HepG2 (cell line): Measurements from ENCODE around the gene DVL3. TPM values are rescaled to one million over a fixed set of nuclear protein-coding genes. Genes with fewer than 3 reads are reported as not detected.
A peak's percentile ranks its signal among the peaks of the same experiment; 100 is the strongest.

ENCODE experiments used
- AHR ChIP-seq: IDR thresholded peaks from 2 replicates; pipeline ENCODE4 v1.6.1; 2018; ENCODE audit warnings: missing genetic modification reagents, missing compliant biosample characterization
- ARID4A ChIP-seq: sonication (generic); formaldehyde crosslinking; IDR thresholded peaks from 2 replicates; pipeline ENCODE4 v1.5.0; 2020; ENCODE audit warnings: mild to moderate bottlenecking, missing genetic modification reagents, borderline replicate concordance
- FOXA1 ChIP-seq, 2 experiments: fragments of 450-650 bp in 1 of 2; sonication (generic) in 1 of 2; formaldehyde crosslinking in 1 of 2; IDR thresholded peaks; 2 replicates each; pipeline versions ENCODE4 v1.4.0 to v1.6.1; 2016 to 2020; ENCODE audit warnings: missing genetic modification reagents in 1 of 2
- HNF4G ChIP-seq, 2 experiments: sonication (generic) in 1 of 2; formaldehyde crosslinking in 1 of 2; IDR thresholded peaks; 2 replicates each; pipeline versions ENCODE4 v1.4.0 to v1.6.1; 2011 to 2020; ENCODE audit warnings: borderline replicate concordance in 2 of 2, low read depth in 2 of 2, mild to moderate bottlenecking in 2 of 2, low read length in 1 of 2, missing genetic modification reagents in 1 of 2, moderate library complexity in 1 of 2
- KAT8 ChIP-seq: IDR thresholded peaks from 2 replicates; pipeline ENCODE4 v1.6.1; 2016; ENCODE audit warnings: missing genetic modification reagents, missing compliant biosample characterization
- KDM4B ChIP-seq: sonication (generic); formaldehyde crosslinking; IDR thresholded peaks from 2 replicates; pipeline ENCODE4 v1.4.0; 2020; ENCODE audit warnings: missing genetic modification reagents
- LCORL ChIP-seq, 2 experiments: fragments of 450-650 bp in 1 of 2; sonication (generic) in 1 of 2; formaldehyde crosslinking in 1 of 2; IDR thresholded peaks; 2 replicates each; pipeline versions ENCODE4 v1.5.0 to v1.6.1; 2017 to 2020; ENCODE audit warnings: antibody characterized with exemption in 1 of 2, missing genetic modification reagents in 1 of 2
- PPARG ChIP-seq: conservative IDR thresholded peaks from 2 replicates; pipeline ENCODE4 v1.6.1; 2016; ENCODE audit warnings: missing biosample characterization, missing genetic modification reagents
- RBFOX2 ChIP-seq: fragments of 200-400 bp; formaldehyde crosslinking; IDR thresholded peaks from 2 replicates; pipeline ENCODE4 v1.6.1; 2017; ENCODE audit warnings: low read depth, mild to moderate bottlenecking, low read length
- REL ChIP-seq: sonication (generic); formaldehyde crosslinking; conservative IDR thresholded peaks from 2 replicates; pipeline ENCODE4 v1.8.0; 2022; ENCODE audit warnings: mild to moderate bottlenecking, missing genetic modification reagents, moderate library complexity
- RXRB ChIP-seq: IDR thresholded peaks from 2 replicates; pipeline ENCODE4 v1.6.1; 2016; ENCODE audit warnings: borderline replicate concordance, missing genetic modification reagents, missing compliant biosample characterization
- SAP130 ChIP-seq: IDR thresholded peaks from 2 replicates; pipeline ENCODE4 v1.6.1; 2016; ENCODE audit warnings: low read depth
- ZC3H13 ChIP-seq: sonication (generic); formaldehyde crosslinking; IDR thresholded peaks from 2 replicates; pipeline ENCODE4 v1.8.1; 2023; ENCODE audit warnings: mild to moderate bottlenecking, missing genetic modification reagents, moderate library complexity
- ZC3H4 ChIP-seq: sonication (generic); formaldehyde crosslinking; IDR thresholded peaks from 2 replicates; pipeline ENCODE4 v1.4.0; 2020; ENCODE audit warnings: missing genetic modification reagents, borderline replicate concordance
- ZMYM2 ChIP-seq: sonication (generic); formaldehyde crosslinking; IDR thresholded peaks from 2 replicates; pipeline ENCODE4 v1.8.0; 2022; ENCODE audit warnings: mild to moderate bottlenecking, missing genetic modification reagents
- ZNF337 ChIP-seq: sonication (generic); formaldehyde crosslinking; IDR thresholded peaks from 2 replicates; pipeline ENCODE4 v1.5.1; 2020; ENCODE audit warnings: missing genetic modification reagents, low read depth, mild to moderate bottlenecking, borderline replicate concordance
- ZNF350 ChIP-seq: sonication (generic); formaldehyde crosslinking; IDR thresholded peaks from 2 replicates; pipeline ENCODE4 v1.4.0; 2020; ENCODE audit warnings: mild to moderate bottlenecking, low read depth, missing genetic modification reagents, borderline replicate concordance
- ZNF703 ChIP-seq: sonication (generic); formaldehyde crosslinking; IDR thresholded peaks from 2 replicates; pipeline ENCODE4 v1.5.1; 2020; ENCODE audit warnings: missing genetic modification reagents, mild to moderate bottlenecking, moderate library complexity, borderline replicate concordance
- ZNF772 ChIP-seq: sonication (generic); formaldehyde crosslinking; IDR thresholded peaks from 2 replicates; pipeline ENCODE4 v1.5.0; 2020; ENCODE audit warnings: mild to moderate bottlenecking, missing genetic modification reagents
- polyA plus RNA-seq, 8 experiments: library from polyadenylated mRNA; depleted of rRNA in 3 of 8; stranded (reverse) in 7 of 8; unstranded in 1 of 8; fragments of >200 nt; fragmentation: Illumina TruSeq in 4 of 8; extraction: Trizol in 4 of 8; gene quantifications; 2 replicates each; pipeline versions ENCODE4 v1.2.1 to v1.2.3, GENCODE V29; 2011 to 2016; ENCODE audit warnings: low read depth in 4 of 8, missing spikeins in 1 of 8, mixed read lengths in 1 of 8; ENCODE audit not compliant: insufficient read depth in 1 of 8
- total RNA-seq, 5 experiments: library from RNA; depleted of rRNA; stranded (reverse); fragments of >200 nt; fragmentation: Illumina TruSeq; extraction: Trizol; gene quantifications; 2 replicates each; pipeline ENCODE4 v1.2.3, GENCODE V29; 2016; ENCODE audit warnings: low read depth in 1 of 5
- TF ChIP-seq, protein P1 (sequence below): IDR thresholded peaks from 2 replicates; pipeline ENCODE4 v1.6.1; 2016; ENCODE audit warnings: mild to moderate bottlenecking, missing biosample characterization, missing genetic modification reagents
- TF ChIP-seq, protein P2 (sequence below): sonication (generic); formaldehyde crosslinking; IDR thresholded peaks from 2 replicates; pipeline ENCODE4 v1.5.0; 2020; ENCODE audit warnings: missing genetic modification reagents

The DVL3 gene
- total and polyA plus RNA-seq, 2 of the 13 experiments (the other 11 are each of a cell fraction or from before 2014, with no cell fraction given): 29.0 to 36.1 TPM

GRCh38 chr3:184155644-184156521 lies 706 bp downstream of the DVL3 start (continued):
- TF ChIP-seq ZNF350 (peak; percentile 44; the same call in 1 of the 2 replicates), SAP130 (0 out of 2 replicates have a peak, but pooled peaks have one; percentile 64), REL (CRISPR knock-in tag) (peak; percentile 52; the same call in 1 of the 2 replicates), ZNF337 (CRISPR knock-in tag) (0 out of 2 replicates have a peak, but pooled peaks have one; percentile 28), ARID4A (peak; percentile 36; the same call in 1 of the 2 replicates), ZMYM2 (CRISPR knock-in tag) (no peak), ZC3H13 (CRISPR knock-in tag) (peak; percentile 60; the same call in 1 of the 2 replicates), ZNF772 (CRISPR knock-in tag) (0 out of 2 replicates have a peak, but pooled peaks have one; percentile 26), RXRB (no peak), FOXA1 (IDR thresholded peaks at IDR 0.05) (no peak), FOXA1 (CRISPR knock-in tag; IDR thresholded peaks at IDR 0.05) (0 out of 2 replicates have a peak, but pooled peaks have one; percentile 2), AHR (CRISPR knock-in tag) (peak; percentile 37; the same call in 1 of the 2 replicates), KAT8 (CRISPR knock-in tag) (no peak), LCORL (IDR thresholded peaks at IDR 0.05) (no peak), LCORL (CRISPR knock-in tag; IDR thresholded peaks at IDR 0.05) (peak; percentile 67; the same call in 1 of the 2 replicates), KDM4B (0 out of 2 replicates have a peak, but pooled peaks have one; percentile 23), ZC3H4 (CRISPR knock-in tag) (no peak), PPARG (CRISPR knock-in tag) (peak; percentile 68; the same call in 1 of the 2 replicates), ZNF703 (CRISPR knock-in tag) (0 out of 2 replicates have a peak, but pooled peaks have one; percentile 28), HNF4G (IDR thresholded peaks at IDR 0.05; ENCODE audit: borderline replicate concordance, low read depth, low read length) (peak; percentile 72), HNF4G (CRISPR knock-in tag; IDR thresholded peaks at IDR 0.05; ENCODE audit: borderline replicate concordance, low read depth) (no peak; the same call in 1 of the 2 replicates), RBFOX2 (peak; percentile 53; the same call in 1 of the 2 replicates)
- TF ChIP-seq, protein P1, sequence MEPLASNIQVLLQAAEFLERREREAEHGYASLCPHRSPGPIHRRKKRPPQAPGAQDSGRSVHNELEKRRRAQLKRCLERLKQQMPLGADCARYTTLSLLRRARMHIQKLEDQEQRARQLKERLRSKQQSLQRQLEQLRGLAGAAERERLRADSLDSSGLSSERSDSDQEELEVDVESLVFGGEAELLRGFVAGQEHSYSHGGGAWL (CRISPR knock-in tag): 0 out of 2 replicates have a peak, but pooled peaks have one; percentile 51
- TF ChIP-seq, protein P2, sequence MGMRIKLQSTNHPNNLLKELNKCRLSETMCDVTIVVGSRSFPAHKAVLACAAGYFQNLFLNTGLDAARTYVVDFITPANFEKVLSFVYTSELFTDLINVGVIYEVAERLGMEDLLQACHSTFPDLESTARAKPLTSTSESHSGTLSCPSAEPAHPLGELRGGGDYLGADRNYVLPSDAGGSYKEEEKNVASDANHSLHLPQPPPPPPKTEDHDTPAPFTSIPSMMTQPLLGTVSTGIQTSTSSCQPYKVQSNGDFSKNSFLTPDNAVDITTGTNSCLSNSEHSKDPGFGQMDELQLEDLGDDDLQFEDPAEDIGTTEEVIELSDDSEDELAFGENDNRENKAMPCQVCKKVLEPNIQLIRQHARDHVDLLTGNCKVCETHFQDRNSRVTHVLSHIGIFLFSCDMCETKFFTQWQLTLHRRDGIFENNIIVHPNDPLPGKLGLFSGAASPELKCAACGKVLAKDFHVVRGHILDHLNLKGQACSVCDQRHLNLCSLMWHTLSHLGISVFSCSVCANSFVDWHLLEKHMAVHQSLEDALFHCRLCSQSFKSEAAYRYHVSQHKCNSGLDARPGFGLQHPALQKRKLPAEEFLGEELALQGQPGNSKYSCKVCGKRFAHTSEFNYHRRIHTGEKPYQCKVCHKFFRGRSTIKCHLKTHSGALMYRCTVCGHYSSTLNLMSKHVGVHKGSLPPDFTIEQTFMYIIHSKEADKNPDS: no peak
